PFSK-1 (cell line): Measurements from ENCODE around the gene TAOK1.

Source experiments
- FOXP2 ChIP-seq: optimal IDR thresholded peaks from 2 replicates; pipeline ENCODE3; 2011; ENCODE audit warnings: borderline replicate concordance, control low read depth, inconsistent platforms; ENCODE audit not compliant: insufficient read depth; ENCODE audit errors: extremely low read length, extremely low read depth
- POLR2AphosphoS5 ChIP-seq: IDR thresholded peaks from 2 replicates; pipeline ENCODE4 v1.6.1; 2012; ENCODE audit warnings: low read depth, mild to moderate bottlenecking, control low read depth, low read length, moderate library complexity
- SIN3A ChIP-seq: IDR thresholded peaks from 2 replicates; pipeline ENCODE4 v1.6.1; 2012; ENCODE audit warnings: mild to moderate bottlenecking, low read length, moderate library complexity, borderline replicate concordance; ENCODE audit not compliant: insufficient read depth
- TAF1 ChIP-seq: IDR thresholded peaks from 2 replicates; pipeline ENCODE4 v1.6.1; 2012; ENCODE audit warnings: low read length, control low read depth, borderline replicate concordance; ENCODE audit not compliant: insufficient read depth
- TF ChIP-seq, protein P1 (sequence below), 2 experiments: IDR thresholded peaks; 2 replicates each; pipeline versions ENCODE4 v1.6.1 to v1.8.0; 2011 to 2012; ENCODE audit warnings: low read depth in 2 of 2, low read length in 2 of 2, control low read depth in 1 of 2, inconsistent platforms in 1 of 2, mild to moderate bottlenecking in 1 of 2, moderate library complexity in 1 of 2; ENCODE audit not compliant: insufficient read depth in 1 of 2

The TAOK1 gene

DNA sequence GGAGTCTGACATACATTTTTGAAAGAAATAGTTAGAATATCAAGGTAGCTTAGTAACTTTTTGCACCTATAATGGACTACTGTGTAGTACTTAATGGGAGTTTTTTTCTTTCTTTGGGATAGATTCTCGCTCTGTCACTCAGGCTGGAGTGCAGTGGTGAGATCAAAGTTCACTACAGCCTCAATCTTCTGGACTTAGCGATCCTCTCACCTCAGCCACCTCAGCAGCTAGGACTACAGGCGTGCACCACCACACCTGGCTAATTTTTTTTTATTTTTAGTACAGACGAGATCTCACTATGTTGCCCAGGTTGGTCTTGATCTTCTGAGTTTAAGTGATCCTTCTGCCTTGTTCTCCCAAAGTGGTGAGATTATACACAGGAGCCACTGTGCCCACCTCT lies 9.5 kb downstream of the TAOK1 start:
- TF ChIP-seq TAF1 (no peak), POLR2AphosphoS5 (no peak), FOXP2 (no peak), SIN3A (no peak)
- TF ChIP-seq, protein P1, sequence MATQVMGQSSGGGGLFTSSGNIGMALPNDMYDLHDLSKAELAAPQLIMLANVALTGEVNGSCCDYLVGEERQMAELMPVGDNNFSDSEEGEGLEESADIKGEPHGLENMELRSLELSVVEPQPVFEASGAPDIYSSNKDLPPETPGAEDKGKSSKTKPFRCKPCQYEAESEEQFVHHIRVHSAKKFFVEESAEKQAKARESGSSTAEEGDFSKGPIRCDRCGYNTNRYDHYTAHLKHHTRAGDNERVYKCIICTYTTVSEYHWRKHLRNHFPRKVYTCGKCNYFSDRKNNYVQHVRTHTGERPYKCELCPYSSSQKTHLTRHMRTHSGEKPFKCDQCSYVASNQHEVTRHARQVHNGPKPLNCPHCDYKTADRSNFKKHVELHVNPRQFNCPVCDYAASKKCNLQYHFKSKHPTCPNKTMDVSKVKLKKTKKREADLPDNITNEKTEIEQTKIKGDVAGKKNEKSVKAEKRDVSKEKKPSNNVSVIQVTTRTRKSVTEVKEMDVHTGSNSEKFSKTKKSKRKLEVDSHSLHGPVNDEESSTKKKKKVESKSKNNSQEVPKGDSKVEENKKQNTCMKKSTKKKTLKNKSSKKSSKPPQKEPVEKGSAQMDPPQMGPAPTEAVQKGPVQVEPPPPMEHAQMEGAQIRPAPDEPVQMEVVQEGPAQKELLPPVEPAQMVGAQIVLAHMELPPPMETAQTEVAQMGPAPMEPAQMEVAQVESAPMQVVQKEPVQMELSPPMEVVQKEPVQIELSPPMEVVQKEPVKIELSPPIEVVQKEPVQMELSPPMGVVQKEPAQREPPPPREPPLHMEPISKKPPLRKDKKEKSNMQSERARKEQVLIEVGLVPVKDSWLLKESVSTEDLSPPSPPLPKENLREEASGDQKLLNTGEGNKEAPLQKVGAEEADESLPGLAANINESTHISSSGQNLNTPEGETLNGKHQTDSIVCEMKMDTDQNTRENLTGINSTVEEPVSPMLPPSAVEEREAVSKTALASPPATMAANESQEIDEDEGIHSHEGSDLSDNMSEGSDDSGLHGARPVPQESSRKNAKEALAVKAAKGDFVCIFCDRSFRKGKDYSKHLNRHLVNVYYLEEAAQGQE (IDR thresholded peaks at IDR 0.05; ENCODE audit: insufficient read depth in 1 of 2, low read depth in 2 of 2, low read length in 2 of 2) = no peak

DNA sequence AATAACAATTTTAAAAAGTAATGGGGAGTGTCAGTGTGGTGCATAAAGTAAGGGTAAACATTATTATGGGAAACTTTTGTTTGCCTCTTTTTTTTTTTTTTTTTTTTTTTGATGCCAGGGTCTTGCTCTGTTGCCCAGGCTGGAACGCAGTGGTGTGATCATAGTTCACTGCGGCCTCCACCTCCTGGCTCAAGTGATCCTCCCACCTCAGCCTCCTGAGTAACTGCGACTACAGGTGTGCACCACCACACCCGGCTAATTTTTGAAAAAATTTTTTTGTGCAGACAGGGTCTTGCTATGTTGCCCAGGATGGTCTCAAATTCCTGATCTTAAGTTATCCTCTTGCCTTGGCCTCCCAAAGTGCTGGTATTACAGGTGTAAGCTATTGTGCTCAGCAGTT lies 10.7 kb downstream of the TAOK1 start:
- TF ChIP-seq FOXP2 = no peak
- TF ChIP-seq, protein P1 (IDR thresholded peaks at IDR 0.05; ENCODE audit: insufficient read depth in 1 of 2, low read depth in 2 of 2, low read length in 2 of 2) = no peak

GRCh38 chr17:29401258-29401657 lies 11.1 kb downstream of the TAOK1 start:
- TF ChIP-seq TAF1 = no peak
- TF ChIP-seq, protein P1 (IDR thresholded peaks at IDR 0.05; ENCODE audit: insufficient read depth in 1 of 2, low read depth in 2 of 2, low read length in 2 of 2) = no peak
- TF ChIP-seq FOXP2 = no peak
- TF ChIP-seq SIN3A = no peak
- no peak for TF ChIP-seq POLR2AphosphoS5

DNA sequence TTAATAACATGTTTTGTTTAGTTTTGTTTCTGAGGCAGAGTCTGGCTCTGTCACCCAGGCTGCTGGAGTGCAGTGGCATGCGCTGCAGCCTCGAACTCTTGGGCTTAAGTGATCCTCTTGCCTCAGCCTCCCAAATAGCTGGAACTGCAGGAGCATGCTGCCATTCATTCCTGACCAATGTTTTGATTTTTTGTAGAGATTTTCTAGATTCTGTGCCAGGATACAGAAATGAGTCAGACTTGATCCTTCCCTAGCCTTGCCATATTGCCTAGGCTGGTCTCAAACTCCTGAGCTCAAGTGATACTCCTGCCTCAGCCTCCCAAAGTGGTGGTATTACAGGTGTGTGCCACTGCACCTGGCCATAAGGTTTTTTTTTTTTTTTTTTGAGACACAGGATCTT lies 17.7 kb downstream of the TAOK1 start:
- TF ChIP-seq SIN3A (no peak), POLR2AphosphoS5 (no peak), FOXP2 (no peak), TAF1 (no peak)
- TF ChIP-seq, protein P1 (IDR thresholded peaks at IDR 0.05; ENCODE audit: insufficient read depth in 1 of 2, low read depth in 2 of 2, low read length in 2 of 2) = no peak

- no peak for TF ChIP-seq POLR2AphosphoS5
- TF ChIP-seq, protein P1 (IDR thresholded peaks at IDR 0.05; ENCODE audit: insufficient read depth in 1 of 2, low read depth in 2 of 2, low read length in 2 of 2) = no peak
- no peak for TF ChIP-seq TAF1
Measured at GRCh38 chr17:29409963-29410362, 19.8 kb downstream of the TAOK1 start.
